SH-SY5Y (cell line): Measurements from ENCODE around the gene CTXND2.

Source experiments
- GATA2 ChIP-seq: IDR thresholded peaks from 2 replicates; pipeline ENCODE4 v1.6.1; 2011; ENCODE audit warnings: mild to moderate bottlenecking, low read depth, low read length
- GATA3 ChIP-seq: IDR thresholded peaks from 2 replicates; pipeline ENCODE4 v1.6.1; 2011; ENCODE audit warnings: low read depth, mild to moderate bottlenecking, low read length, moderate library complexity

- no peak for TF ChIP-seq GATA2
- TF ChIP-seq GATA3 = no peak
These were observed 1.8 kb downstream of the CTXND2 start for GRCh38 chr1:150888727-150889126.
